GM19351 (cell line): ENCODE data around the gene ARL2BP.

Experiments used
- ATAC-seq: cut with Tn5 transposase; IDR thresholded peaks from one replicate; pipeline ENCODE4 v1.9.1; 2021; ENCODE audit warnings: mild to moderate bottlenecking, moderate library complexity; ENCODE audit not compliant: unreplicated experiment

Gene ARL2BP

DNA sequence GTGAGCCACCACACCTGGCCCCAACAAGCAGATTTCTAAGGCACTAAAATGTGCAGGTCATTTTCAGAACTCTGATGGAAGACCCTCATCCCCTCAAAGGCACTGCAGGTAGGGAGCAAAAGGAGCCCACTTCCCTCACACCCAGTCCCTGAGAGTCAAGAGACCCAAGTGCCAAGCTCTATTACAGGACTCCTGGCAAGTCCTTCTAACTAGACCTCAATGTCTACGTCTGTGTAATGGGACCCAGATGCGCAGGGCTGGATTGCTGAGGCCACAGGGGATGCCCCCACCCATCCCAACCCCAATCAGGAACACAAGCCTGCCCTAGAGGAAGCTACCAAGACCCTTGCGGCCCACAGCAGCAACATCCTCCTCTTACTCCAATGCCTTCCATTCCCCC is 36.7 kb downstream of the ARL2BP start:
- no peak for ATAC-seq

DNA sequence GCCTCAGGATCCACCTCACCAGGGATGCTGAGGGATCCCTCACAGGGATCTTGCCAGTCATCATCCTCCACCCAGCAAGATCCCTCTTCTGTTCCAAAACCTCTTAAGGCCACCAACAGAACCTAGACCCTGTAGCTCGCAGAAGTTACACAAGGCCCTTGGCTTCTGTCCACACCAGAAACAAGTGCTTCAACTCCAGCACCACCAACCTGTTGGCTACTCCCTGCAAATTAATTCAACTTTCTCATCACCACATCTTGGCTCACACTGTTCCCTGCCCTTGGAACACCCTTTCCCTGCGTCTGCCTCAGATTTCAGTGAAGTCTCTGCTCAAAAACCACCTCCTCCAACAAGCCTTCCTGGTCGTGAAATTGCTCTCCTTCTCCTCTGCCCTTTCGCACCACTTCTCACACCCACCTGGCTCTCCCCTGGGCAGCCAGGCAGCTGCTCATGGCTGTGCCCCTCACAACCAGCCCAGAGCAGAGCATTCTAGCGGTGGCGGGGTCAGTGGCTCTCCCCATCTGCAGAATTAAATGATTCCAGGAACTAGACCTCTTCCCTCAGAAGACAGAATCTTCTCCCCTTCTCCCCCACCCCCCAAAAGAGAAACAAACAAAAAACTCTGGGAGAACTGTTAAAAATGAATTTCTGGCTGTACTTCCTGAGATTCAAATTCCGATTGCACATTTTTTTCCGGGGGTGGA is 37.6 kb downstream of the ARL2BP start:
- ATAC-seq = no peak

GRCh38 chr16:57283214-57283958 is 38.3 kb downstream of the ARL2BP start:
- ATAC-seq = no peak

GRCh38 chr16:57283959-57284208 is 38.8 kb downstream of the ARL2BP start:
- no peak for ATAC-seq

DNA sequence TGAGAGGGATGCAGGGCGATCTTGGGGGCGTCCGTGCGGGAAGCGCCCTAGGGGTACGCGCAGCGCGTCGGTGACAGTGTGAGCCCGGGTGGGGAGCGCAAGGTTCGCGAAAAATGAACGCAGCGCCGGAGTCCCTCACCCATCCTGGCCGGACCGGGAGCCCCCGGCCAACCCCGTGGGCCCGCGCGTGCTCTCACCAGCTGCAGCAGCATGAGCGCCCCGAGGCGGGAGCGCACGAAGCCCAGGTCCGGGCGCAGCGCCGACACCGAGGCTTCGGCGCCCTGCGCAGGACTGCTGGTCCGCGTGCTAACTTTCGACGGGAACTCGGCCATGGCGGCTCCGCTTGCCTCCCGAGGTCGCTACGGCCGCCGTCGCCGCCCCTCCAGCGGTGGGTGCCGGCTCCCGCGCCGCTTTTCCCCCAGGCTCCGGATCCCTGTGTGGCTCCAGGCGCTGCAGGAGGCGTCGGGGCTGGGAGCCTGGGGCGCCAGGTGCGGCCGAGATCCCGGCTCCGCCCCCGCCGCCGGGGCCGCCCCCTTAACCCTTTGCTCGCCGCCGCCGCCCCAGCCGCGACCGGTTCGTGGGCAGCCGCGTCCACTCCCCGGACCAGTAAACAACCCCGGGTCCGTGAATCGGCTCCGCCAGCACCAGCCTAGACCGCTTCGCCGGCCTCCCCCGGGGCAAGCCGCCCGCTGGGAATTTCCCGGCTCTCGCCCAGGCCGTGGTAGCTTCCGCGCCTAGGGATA is 39.3 kb downstream of the ARL2BP start, which contains the start of gene PLLP:
Gene PLLP, minus strand, starts transcription at position 464 of the 743 bp plus-strand sequence. Its CDS starts 132 bp downstream, at position 332.
- no peak for ATAC-seq

- ATAC-seq = no peak
Observed at GRCh38 chr16:57284952-57285363, 39.9 kb downstream of the ARL2BP start.

GRCh38 chr16:57285379-57285778 is 40.3 kb downstream of the ARL2BP start:
- no peak for ATAC-seq

GRCh38 chr16:57289391-57290257 is 44.6 kb downstream of the ARL2BP start:
- no peak for ATAC-seq

- ATAC-seq = no peak
Observed at GRCh38 chr16:57297856-57298255, 52.8 kb downstream of the ARL2BP start.

DNA sequence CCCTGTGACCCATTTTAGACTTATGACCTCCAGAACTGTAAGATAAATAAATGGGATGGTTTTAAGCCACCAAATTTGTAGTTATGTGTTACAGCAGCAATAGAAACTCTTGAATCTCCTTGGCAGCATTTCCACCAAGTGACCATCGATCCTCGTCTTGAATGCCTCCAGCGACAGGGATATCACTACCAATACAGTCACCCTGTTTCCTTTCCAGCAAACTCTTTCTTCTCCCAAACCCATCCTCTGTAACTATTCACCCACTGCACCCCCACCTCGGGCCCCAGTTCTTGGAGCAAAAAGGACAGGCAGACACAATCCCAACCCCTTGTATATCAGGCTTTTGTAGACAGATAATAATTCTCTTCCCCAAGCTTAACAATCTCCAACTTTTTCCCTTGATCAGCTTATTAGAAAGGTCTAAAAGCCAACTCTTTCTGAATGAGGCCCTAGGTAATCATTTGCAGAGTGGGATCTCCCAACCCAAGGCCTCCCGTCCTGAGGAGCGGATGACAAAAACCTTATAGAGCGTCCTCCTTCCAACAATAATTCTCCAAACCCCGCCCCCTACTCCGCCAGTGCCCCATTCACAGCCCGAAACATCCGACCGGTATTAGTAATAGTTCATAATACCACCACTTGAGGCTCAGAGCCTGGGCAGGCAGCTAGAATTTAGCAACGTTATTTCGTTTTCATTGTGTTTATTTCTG is 54.1 kb downstream of the ARL2BP start:
- peak; percentile 23 for ATAC-seq

DNA sequence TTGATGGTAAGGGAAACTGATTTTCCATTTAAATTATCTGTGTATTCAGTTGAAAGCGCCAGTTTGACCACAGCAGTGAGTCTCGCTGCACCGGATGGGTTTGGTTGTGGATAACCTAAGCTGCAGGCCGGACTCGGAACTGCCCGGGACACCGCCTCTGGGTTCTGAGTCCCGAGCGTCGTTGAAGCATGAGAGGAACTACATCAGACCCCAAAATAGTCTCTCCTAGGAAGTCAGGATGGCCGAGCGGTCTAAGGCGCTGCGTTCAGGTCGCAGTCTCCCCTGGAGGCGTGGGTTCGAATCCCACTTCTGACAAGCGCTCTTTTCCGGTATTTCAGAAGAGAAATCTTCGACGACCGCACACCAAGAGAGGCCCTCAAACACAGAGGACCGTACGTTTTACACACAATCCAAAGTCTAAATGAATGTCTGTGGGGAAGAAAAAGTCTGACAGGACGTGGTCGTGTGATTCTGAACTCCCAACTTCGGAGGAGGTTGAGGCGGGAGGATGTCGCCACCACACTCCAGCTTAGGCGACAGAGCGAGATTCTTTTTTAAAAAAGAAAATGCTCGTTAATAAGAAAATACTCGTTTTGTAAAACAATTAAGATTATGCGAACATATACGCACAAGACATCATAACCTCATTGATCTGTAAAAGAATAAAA is 54.8 kb downstream of the ARL2BP start:
- peak; percentile 51 for ATAC-seq

- peak; percentile 82 for ATAC-seq
Observed at GRCh38 chr16:57300387-57301125, 55.5 kb downstream of the ARL2BP start.

GRCh38 chr16:57301126-57301817 is 56.2 kb downstream of the ARL2BP start:
- ATAC-seq = no peak
